T-helper 1 cell treated with Interleukin-12 subunit alpha and Interleukin-12 subunit beta and Interleukin-4 antibody, amounts not matched to agents 30 ng/mL and 1 ng/mL, for 36 hours (primary cell): ENCODE data around the gene NEDD4L. TPM values are rescaled to one million over a fixed set of nuclear protein-coding genes. Genes with fewer than 3 reads are reported as not detected.
"Not testable (repeated sequence)": the region's sequence is repeated elsewhere in the genome, so short reads cannot be mapped to it uniquely, and the experiment has no call there.

Source experiments
- intact Hi-C: fragments of 100-400 bp; cut with micrococcal nuclease; formaldehyde crosslinking; loops from one replicate; pipeline ENCODE4 v1.15.1; 2024
- total RNA-seq: library from RNA; stranded (reverse); gene quantifications from 2 replicates; pipeline ENCODE4 v1.2.3, GENCODE V29; 2022

The NEDD4L gene
- total RNA-seq, 1 donor from 2014 or later, result 4.3 TPM

DNA sequence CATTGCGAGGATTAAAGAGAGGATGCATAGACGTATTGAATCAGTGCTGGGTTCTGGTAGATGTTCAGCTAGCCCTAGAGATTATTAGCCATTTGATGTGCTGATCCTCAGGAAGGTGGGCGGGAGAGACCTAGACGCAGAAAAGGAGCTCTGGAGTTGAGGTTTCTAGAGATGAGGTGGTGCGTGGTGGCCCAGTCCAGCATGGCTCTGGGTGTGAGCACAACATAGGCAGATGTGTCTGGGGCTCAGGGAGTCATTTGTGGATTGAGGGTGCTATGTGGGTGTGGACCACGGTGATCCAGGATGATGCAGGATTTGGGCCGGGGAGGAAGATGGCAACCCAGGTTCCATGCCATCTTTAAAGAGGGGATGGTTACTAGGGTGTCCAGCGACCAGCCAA, 102.1 kb downstream of the NEDD4L start:
- intact Hi-C loops, result no loop called here

DNA sequence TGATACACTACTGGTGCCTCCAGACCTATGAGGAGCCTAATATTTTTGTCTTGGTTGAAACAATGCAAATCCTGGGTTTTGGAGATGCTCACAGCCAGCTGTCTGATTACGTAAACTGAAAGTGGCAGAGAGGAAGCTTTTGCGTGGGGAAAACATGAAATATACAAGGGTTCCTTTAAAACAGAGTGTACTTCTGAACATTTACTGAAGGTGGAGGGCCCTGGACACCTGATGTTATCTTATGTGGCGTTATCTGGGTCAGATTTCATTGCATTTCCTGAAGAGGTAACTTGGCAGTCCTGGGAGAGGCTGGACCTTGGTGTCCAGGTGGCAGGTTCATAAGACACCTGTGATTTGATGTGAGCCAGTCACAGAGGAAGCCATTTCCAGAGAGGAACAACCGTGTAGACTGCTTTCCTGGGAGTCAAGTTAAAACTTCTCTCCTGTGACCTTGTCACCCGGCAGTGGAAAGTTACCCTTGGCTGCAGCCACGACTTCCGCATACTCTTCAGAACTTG, 105.0 kb downstream of the NEDD4L start:
- intact Hi-C loops, result no loop called here

DNA sequence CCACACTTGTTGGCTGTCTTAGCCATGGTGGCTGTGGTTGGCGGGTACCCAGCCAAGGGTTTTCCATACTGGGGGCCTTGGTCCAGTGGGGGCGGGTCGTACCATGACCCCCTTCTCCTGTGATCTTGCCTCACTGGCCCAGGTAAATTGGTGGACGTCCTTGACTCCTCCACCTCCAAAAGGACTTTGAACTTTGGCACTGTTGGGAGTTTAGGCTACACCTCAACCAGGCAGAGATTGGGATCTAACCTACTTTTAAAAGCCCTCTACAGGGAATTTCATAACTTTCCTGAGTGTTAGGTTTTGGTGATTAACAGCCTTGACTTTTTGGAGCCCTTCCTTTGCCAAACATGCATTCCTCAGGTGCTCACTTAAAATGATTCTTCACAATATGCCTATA, 106.7 kb downstream of the NEDD4L start:
- intact Hi-C loops, result no loop called here

DNA sequence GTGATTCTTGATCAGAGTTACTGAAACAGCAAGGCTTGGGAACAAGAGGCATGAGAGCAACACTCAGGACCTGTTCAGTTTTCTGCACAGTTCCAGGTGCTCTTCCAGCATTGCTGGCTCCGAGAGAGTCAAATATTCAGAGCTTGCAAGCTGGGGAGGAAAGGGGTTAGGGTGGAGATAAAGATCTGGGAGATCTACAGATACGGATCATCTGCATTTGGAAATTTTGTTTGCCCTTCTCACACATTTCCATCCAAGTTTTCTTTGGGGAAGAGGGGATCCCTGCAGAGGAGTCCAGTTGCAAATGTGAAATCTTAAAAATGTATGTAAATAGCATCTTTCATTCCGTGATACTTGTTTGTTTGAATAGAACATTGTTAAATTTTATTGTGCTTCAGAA, 108.2 kb downstream of the NEDD4L start:
- intact Hi-C loops, result no loop called here

DNA sequence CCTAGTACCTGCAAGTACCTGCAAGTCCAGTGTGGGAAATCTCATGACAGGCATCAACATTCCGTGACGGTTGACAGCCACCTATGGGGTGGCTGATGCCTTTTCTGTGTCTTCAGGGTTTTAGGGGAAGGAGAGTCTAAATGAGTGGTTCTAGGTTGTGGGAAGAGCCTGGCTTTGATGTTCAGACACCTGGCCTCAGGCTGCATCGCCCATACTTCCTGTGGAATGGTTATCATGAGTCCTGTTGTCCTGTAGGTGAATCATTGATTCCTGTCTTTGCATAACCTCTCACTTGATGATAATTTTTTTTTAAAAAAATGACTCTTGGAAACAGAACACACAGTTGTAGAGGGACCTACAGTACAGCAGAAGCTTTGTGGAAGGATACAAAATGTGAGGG, 108.9 kb downstream of the NEDD4L start:
- intact Hi-C loops, result no loop called here

DNA sequence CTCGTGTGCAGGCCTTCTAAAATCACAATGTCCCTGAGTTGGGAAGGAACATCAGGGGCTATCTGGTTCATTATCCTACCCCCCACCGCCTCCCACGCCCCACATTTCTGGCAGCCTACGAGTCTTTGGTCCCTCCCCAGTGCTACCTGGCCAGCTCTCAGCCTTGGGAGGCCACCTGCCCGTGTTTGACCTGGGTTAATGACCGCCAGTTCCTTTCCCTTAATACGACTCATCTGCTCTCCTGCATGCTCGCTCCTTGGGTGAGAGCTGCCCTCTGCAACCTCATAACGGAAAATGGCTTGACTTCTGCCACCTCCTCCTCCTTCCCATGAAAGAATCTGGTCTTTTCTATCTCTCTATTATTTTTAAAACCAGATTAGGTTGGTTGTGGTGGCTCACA, 112.5 kb downstream of the NEDD4L start:
- intact Hi-C loops, result no loop called here

DNA sequence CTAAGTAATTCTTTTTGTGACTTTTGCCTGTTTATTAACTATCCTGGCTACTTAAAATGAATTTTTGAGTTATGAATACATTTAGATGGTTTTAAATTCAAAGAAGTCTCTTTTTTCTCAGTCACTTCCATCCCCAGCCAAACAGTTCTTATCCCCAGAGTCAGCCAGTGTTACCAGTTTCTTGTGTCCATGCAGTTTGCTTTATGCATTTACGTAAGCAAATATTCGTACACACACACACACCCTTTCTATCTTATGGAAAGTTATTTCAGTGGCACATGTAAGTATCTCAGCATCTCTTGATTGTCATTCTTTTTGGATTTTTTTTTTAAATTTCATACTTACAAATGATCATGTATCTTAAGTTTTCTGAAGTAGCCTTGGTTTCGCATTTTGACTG, 113.2 kb downstream of the NEDD4L start:
- intact Hi-C loops, result no loop called here

DNA sequence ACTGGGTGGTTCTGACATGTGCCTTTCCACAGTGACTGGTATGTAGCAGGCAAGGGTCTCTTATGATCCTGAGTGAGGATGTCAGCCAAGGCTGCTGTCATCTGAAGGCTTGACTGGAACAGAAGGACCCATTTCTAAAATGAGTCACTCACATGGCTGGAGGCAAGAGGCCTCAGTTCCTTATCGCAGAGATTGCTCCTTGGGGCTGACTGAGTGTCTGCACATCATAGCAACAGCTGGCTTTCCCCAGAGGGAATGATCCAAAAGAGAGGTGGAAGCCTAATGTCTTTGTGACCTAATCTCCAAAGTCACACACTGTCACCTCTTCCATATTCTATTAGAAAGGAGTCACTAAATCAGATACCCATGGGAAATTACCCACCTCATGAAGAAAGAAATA, 114.0 kb downstream of the NEDD4L start:
- intact Hi-C loops, result no loop called here

DNA sequence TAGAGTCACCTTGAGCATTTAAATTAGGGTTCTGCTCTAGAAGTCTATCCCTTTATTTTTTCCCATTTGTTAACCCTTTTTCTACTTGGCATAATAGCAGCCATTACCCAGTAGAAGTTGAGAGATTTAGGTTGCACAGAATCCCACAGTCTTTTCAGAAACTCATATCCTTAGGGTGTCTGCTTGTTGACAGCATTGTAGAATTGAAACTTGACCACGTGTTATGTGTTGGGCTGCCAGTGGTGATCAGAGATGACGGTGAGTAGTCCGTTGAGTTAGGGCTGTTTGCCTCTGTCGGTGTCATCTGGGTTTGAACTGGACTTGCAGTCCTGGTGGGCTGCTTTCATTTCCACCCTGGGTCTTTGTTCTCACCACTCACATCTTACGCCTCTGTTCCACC, 114.4 kb downstream of the NEDD4L start:
- intact Hi-C loops, result no loop called here

DNA sequence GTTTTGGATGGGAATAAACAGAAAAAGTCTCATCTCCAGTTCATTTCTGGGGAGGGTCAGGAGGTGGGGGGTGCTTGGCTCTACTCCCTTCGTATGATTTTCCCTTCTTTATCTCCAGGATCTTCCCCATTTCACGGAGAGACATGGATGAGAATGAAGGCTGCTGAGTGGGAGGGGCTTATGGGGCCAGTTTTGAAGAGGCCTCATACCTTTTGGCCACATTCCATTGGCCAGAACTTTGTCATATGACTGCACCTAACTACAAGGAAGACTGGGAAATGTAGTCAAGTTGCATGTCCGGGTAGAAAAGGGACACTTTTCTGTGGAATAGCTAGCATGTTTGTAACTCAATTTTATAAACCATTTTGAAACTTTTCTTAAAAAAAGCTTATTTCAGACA, 117.6 kb downstream of the NEDD4L start:
- intact Hi-C loops, result no loop called here

DNA sequence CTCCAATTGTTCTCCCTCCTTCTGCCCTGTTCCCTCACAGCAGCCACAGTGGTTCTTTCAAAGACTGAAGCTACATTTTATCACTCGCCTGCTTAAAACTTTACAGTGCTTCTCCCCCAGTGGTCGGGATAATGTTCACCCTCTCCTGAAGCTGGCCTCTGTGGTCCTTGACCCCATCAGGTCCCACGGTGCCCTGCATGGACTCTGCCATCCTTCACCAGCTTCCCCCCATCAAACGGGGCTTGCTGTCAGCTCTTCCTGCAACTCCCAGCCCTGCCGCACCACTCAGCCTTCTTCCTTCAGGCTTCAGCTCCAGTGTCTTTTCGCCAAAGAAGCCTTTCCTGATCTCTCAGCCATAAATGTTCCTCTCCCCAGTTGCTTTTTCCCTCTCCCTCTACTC, 118.1 kb downstream of the NEDD4L start:
- intact Hi-C loops, result no loop called here

DNA sequence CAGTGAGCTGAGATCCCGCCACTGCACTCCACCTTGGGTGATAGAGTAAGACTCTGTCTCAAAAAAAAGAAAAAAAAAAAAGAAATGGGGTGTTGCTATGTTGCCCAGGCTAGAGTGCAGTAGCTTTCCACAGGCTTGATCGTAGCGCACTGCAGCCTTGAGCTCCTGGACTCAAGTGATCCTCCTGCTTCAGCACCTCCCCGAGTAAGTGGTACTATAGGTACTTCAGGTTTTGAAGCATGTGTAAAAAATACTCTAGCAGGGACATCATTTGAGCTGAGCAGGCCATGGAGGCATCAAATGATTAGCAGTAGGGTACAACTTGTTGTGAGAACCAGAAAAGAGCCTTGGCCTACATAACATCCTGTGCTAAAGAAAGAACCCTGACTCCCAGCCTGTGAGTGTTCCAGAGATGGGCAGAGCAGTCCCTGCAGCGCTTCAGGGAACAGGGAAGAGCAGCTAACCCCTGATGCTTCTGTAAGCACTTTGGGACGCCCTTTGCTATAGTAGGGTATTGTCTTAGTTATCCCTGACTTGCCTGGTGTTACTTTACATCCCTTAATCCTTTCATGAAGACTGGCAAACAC, 119.1 kb downstream of the NEDD4L start:
- intact Hi-C loops, result no loop called here

DNA sequence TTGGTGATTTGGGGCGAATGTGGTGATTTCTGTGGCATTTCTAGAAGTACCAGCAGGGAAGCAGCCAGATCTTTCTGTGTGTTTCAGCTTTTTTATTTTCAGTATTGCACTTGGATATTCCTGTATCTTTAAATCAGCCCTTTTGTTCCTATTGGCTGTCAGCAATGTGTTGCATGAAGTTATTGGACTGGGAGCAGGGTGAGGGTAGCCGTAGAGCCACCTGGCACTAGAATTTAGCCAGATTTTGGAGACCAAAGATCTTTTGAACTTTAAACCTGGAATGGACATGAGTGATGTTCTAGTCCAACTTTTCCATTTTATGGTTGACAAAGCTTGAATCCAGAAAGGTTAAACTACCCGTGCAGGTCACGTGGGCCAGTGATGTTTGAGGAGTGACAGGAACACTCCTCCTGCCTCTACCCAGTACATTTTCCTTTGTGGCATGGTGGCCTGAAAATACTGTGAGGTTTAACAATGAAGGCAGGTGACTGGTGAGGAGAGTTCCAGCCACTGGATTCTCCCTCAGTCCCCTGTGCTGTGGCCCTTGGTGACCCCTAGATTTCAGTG, 122.3 kb downstream of the NEDD4L start:
- intact Hi-C loops, result no loop called here

DNA sequence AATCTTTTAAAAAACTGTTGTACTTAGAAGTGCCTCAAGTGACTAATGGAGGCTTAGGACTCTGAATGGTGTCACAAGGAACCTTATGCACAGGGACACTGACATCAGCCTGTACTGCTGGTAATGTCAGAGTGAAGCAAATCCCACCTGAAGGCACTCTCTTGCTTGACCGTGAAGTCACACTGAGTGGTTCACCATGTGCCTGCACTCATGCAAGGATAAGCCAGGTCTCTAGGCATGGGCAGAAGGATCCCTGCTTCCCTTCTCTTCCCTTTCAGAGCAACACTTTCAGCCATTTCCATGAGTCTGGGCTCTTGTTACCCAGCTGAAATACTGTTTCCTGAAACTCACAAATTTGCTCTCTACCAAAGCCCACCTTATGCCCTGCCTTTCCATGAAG, 123.0 kb downstream of the NEDD4L start:
- intact Hi-C loops, result no loop called here

DNA sequence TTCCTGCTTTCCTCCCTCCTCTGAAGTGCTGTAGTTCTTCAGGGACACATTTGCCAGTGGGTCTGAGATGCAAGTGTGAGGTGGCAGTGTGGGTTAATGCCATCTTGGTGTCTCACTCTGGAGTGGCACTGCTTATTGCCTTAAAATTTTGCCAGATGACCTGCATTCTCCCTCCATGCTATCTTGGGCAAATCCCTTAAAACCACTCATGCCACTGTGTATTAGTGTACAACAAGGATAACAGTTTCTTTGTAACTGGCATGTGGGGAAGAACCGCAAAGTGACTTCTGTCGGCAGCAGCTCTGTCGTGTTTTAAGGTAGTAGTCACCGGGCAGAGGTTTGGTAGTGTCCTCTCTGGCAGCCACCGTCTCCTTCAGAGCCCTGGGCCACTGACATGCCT, 124.2 kb downstream of the NEDD4L start:
- intact Hi-C loops, result no loop called here

DNA sequence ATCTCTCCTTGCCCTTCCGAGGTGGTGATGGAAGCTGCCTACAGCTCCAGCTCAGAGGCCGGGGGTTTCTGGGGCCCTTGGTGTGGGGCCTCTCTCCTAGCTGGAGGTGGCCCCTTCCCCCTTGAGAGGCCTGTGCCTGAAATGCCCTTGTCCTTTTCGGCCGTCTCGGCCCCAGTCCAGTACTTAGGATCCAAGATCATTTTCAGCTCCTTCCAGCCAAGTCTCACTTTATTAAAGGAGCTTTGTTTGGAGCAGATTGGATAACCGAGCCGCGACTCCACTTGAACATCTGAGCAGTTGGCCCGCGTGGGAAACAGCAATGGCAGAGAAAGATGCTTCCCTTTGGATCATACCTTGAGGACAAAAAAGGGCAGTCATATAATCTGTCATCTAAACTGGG, 125.0 kb downstream of the NEDD4L start:
- intact Hi-C loops, result no loop called here

DNA sequence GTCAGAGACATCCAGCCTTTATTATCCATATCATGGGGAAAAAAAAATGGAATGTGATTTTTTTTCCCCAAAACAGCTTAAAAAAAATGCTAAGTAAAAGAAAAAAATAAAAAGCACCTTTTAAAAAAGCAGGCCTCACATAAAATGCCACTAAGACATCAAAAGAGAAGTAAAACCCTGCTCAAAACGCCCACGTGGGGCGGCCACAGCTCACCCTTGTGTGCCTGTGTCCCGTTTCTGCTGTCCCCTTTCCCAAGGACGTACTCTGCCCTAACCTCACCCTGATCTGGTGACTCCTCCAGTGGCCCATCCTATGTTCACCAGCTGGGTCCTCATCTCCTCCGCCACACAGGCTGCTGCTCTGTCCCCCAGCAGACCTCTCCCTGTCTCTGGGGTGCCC, 125.4 kb downstream of the NEDD4L start:
- intact Hi-C loops, result no loop called here

DNA sequence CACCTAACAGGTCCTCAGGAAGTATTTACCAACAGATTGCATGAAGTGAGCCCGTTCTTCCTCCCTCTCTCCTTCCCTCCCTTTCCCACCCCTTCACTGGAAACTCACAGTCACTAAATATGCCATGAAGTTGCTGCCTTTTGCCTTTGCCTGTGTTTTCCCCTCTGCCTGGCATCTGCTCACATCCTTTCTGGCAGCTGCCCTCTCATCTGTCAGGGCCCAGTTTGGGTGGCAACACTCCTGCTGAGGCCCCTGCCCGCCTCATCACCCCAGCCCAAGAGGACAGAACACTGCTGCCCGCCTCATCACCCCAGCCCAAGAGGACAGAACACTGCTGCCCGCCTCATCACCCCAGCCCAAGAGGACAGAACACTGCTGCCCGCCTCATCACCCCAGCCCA, 126.0 kb downstream of the NEDD4L start:
- intact Hi-C loops, result not testable (repeated sequence)

DNA sequence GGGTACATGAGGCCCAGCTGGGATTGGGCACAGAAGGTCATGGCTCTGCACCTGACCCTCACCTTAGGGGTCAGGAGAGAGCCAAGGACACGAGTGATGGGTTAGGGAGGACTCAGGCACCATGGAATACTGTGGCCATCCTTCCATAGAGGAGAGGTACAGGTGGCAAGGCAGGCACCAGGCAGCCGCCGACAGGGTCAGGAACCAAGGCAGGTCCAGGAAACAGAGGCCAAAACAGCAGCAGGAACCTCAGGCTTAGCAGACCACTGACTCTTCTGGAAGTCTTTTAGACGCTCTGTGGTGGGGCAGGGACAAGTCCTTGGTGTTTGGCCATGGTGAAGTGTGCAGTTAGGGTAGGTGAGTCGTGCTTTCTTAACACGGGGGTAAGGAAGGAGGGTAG, 128.0 kb downstream of the NEDD4L start:
- intact Hi-C loops, result no loop called here

DNA sequence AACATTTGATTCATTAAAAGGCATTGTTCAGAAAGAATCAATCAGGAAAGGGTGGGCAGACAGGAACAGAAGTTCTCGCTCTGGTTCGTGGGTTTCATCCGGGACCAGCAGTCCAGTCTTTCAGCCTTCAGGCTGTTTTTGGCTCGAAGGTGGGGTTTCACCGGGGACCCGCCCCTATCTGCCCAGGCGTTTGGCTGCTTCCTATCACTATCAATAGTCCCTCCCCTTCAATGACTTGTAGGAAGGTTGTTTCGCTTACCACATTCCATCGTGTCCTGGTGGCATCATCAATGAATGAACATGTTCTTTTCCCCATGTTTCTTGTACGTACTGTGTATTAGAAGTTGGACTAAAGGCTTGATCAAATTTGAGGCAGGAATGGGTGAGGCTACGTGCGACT, 130.3 kb downstream of the NEDD4L start:
- intact Hi-C loops, result no loop called here

DNA sequence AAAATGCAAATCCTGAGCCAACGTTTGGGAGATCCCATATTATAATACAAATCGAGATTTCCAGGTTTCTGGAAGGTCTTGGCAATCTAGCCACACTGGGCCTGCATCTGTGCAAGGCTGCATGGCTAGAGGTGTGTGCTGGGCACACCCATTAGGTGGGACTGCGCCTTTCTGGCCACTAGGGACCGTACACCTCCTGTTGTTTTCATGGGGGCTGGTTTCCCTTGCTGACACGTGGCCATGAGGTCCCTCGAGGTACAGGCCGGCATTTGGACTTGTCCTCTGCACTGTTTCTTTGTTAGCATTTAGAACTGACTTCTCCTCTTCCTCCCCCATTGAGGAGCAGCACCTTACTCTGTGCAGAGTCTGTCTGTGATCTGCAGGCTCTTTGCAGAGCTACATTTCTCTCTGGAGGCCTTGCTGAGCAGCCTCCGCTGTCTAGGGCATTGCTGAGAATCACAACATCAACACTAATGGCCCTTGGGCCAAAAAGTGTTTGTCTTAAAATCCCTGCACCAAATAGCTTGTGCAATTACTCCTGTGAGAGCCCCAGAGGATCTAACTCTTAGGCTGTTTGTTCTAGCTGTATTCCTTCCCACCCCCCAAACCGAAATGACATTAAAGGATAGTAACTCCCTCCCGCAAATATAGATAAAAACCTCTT, 131.2 kb downstream of the NEDD4L start:
- intact Hi-C loops, result no loop called here

DNA sequence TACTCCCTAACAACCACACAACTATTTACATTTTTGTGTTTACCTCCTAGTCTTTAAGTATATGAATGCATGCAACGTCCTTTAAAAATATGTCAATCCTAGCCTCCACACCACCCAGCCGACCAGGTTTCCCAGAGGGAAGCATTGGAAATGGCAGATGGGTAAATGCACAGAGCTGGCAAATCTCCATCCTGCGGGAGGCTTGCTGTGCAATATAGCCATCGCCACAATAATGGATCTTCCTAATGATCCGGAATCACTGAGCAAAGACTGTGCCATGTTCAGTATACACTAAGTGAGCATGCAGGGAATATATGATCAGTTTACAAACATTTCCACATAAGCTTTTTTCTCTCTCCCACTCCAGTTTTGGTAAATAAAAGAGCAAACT, 131.8 kb downstream of the NEDD4L start:
- intact Hi-C loops, result no loop called here
